Kidney (tissue), 14 donors: ENCODE data around the gene NRXN3. TPM values are rescaled to one million over a fixed set of nuclear protein-coding genes. Genes with fewer than 3 reads are reported as not detected.

ENCODE experiments used
- DNase-seq, 5 donors: peaks; one replicate each; pipeline ENCODE4 v3.0.0-alpha.2; 2013 to 2020
- FAIRE-seq: peaks from 2 replicates; lab custom pipeline; 2012; peaks lifted over from hg19 to GRCh38; lab: Jason Lieb, UNC
- H3K27ac ChIP-seq, 2 donors: one replicate each; pipeline ENCODE4 v1.7.0; 2013; ENCODE audit warnings: low read depth in 2 of 2, low read length in 2 of 2, inconsistent platforms in 1 of 2
- H3K27me3 ChIP-seq: one replicate; pipeline ENCODE4 v1.7.1; 2013; ENCODE audit warnings: low read length, inconsistent platforms; ENCODE audit not compliant: control insufficient read depth, insufficient read depth
- H3K36me3 ChIP-seq, 3 donors: one replicate each; pipeline versions ENCODE4 v1.7.0 to v1.7.1; 2013; ENCODE audit warnings: low read length in 3 of 3, control low read depth in 1 of 3, inconsistent platforms in 1 of 3; ENCODE audit not compliant: insufficient read depth in 3 of 3, control insufficient read depth in 2 of 3
- H3K4me1 ChIP-seq, 3 donors: one replicate each; pipeline versions ENCODE4 v1.7.0 to v1.7.1; 2013; ENCODE audit warnings: low read length in 3 of 3, inconsistent platforms in 1 of 3, low read depth in 1 of 3; ENCODE audit not compliant: control insufficient read depth in 2 of 3, insufficient read depth in 2 of 3
- H3K4me3 ChIP-seq, 3 donors: one replicate each; pipeline versions ENCODE4 v1.7.0 to v1.8.1; 2013; ENCODE audit warnings: low read length in 3 of 3, control low read depth in 1 of 3, inconsistent platforms in 1 of 3
- H3K9ac ChIP-seq, 3 donors: one replicate each; pipeline versions ENCODE4 v1.7.0 to v1.7.1; 2013; ENCODE audit warnings: low read length in 3 of 3, control low read depth in 1 of 3, inconsistent platforms in 1 of 3
- H3K9me3 ChIP-seq, 3 donors: one replicate each; pipeline versions ENCODE4 v1.7.0 to v1.7.1; 2013; ENCODE audit warnings: low read length in 3 of 3, control low read depth in 1 of 3, inconsistent platforms in 1 of 3; ENCODE audit not compliant: control insufficient read depth in 2 of 3, insufficient read depth in 1 of 3
- intact Hi-C: fragments of 100-400 bp; cut with DNase I; formaldehyde crosslinking; loops from one replicate; pipeline ENCODE4 v1.11.1; 2022
- polyA plus RNA-seq: library from polyadenylated mRNA; stranded (reverse); fragments of 350-450 nt; fragmentation: Illumina TruSeq; extraction: RNeasy Lipid Tissue Mini Kit (QIAGEN cat#74804); gene quantifications from one replicate; pipeline ENCODE4 v1.2.3, GENCODE V29; 2014; ENCODE audit warnings: low read depth, low replicate concordance; ENCODE audit not compliant: insufficient read depth
- total RNA-seq: library from RNA; stranded (reverse); fragmentation: NEBNext Ultra II Directional; extraction: Animal tissue kit (Norgen Biotek cat#: 25700); gene quantifications from one replicate; pipeline ENCODE4 v1.2.1, GENCODE V29; 2021
- TF ChIP-seq, protein P1 (sequence below): IDR thresholded peaks from 3 replicates; pipeline ENCODE4 v1.5.1; 2012; ENCODE audit warnings: mild to moderate bottlenecking, moderate library complexity, borderline replicate concordance; ENCODE audit not compliant: insufficient read depth; ENCODE audit errors: extremely low read depth
- donor health status: control.
- donor health status: control.
- donor health status: control.
- donor health status: control.
- donor health status: control.
- donor health status: DM: yes; HTN: yes; CAD: no.
- donor health status: Normal renal cell carcinoma (clear cell type).

The NRXN3 gene
- total and polyA plus RNA-seq, 2 donors from 2014 or later: 1.5 to 2.4 TPM

GRCh38 chr14:79614448-79614847, 1444.3 kb downstream of the NRXN3 start:
- intact Hi-C loops: no loop called here
- Histone ChIP-seq H3K27ac (no peak overlapping the region), H3K36me3 (no peaks in the 10 kb centered on the region), H3K27me3 (no peaks in the 10 kb centered on the region), H3K4me1 (no peaks in the 10 kb centered on the region), H3K9me3 (no peaks in the 10 kb centered on the region), H3K4me3 (no peak overlapping the region), H3K9ac (no peak overlapping the region)
- DNase-seq: no peak
- FAIRE-seq: no peak
- TF ChIP-seq, protein P1, sequence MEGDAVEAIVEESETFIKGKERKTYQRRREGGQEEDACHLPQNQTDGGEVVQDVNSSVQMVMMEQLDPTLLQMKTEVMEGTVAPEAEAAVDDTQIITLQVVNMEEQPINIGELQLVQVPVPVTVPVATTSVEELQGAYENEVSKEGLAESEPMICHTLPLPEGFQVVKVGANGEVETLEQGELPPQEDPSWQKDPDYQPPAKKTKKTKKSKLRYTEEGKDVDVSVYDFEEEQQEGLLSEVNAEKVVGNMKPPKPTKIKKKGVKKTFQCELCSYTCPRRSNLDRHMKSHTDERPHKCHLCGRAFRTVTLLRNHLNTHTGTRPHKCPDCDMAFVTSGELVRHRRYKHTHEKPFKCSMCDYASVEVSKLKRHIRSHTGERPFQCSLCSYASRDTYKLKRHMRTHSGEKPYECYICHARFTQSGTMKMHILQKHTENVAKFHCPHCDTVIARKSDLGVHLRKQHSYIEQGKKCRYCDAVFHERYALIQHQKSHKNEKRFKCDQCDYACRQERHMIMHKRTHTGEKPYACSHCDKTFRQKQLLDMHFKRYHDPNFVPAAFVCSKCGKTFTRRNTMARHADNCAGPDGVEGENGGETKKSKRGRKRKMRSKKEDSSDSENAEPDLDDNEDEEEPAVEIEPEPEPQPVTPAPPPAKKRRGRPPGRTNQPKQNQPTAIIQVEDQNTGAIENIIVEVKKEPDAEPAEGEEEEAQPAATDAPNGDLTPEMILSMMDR: no peak

DNA sequence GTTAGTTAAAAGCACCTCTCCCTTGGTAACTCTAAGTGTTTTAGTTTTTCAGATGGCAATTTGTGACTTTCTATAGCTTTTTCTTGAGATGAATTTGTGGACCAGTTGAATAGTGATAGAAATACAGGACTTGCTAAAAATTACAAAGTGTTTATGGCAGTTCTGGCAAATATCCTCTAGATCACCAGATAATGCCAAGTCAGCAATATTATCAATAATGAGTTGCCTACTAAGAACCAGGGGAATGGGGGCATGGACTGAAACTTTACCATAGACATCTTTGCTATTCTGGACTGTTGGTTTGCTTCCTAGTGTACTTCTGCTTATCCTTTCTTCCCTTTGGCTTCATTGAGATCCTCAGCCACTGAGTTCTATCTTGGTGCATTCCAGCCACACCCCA, 1456.9 kb downstream of the NRXN3 start:
- DNase-seq (no peak), FAIRE-seq (no peak)
- Histone ChIP-seq H3K4me1 (peaks cover 0 to 6% (median 0%) of the 10 kb centered on the region in 3 donors), H3K4me3 (no peak overlapping the region), H3K27me3 (no peaks in the 10 kb centered on the region), H3K36me3 (no peaks in the 10 kb centered on the region), H3K27ac (no peak overlapping the region), H3K9me3 (no peaks in the 10 kb centered on the region), H3K9ac (no peak overlapping the region)
- intact Hi-C loops: no loop called here
- TF ChIP-seq, protein P1: no peak

DNA sequence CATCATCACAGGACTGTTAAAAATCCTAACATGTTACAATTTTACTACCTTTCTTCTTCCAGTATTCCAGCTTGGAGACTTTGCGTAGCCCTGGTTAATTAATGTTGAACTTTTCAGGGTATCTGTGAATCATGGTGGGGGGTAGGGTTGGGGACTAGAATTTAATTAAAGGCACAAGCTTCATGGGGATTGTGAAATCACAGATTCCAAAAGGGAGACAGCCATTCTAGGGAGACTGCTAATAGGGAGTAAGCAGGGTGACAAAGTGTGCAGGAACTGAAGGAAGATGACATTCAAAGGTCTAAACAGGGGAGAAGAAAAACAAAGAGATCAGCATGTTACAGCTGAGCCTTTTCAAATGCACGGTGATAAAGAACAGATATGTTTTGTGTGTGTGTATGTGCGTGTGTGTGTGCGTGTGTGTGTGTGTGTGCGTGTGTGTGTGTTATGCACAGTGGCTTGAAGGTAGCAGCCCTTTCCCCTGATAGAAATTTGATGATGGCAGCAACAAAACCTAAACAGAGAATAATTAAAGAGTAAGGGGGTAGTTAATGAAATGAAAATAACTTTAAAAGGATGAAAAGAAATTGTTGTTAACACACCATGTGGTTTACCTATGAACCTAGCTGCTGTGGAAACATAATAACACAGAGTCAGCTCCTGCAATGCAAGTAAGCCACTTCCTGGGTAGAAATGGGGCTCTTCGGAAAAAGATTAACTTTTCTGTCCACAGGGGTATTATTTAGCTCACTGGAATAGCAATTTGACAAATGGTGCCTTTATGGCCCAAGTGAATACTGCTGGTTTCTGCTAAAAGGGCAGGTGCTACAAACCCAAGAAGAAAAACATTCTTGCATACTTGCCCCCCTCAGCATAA, 1459.5 kb downstream of the NRXN3 start:
- H3K9me3 ChIP-seq: no peaks in the 10 kb centered on the region
- no peak for FAIRE-seq
- no peak overlapping the region for H3K9ac ChIP-seq
- H3K4me1 ChIP-seq: peaks cover 0 to 6% (median 0%) of the 10 kb centered on the region in 3 donors
- H3K27ac ChIP-seq: no peak overlapping the region
- intact Hi-C loops: no loop called here
- H3K27me3 ChIP-seq: no peaks in the 10 kb centered on the region
- TF ChIP-seq, protein P1: no peak
- no peaks in the 10 kb centered on the region for H3K36me3 ChIP-seq
- H3K4me3 ChIP-seq: no peak overlapping the region
- peak in 3 of 5 donors; percentile 33 to 58 (median 52) for DNase-seq
